ENCODE results near the gene ANKS3. TPM values are rescaled to one million over a fixed set of nuclear protein-coding genes. Genes with fewer than 3 reads are reported as not detected.

ANKS3 gene
- total and polyA plus RNA-seq, 7 donors = 3.9 to 30.7 (median 20.8) TPM

GRCh38 chr16:4689091-4689671 is 44.9 kb downstream of the ANKS3 start:
- H3K9me3 ChIP-seq = no peaks in the 10 kb centered on the region
- H3K36me3 ChIP-seq = peaks cover 5 to 54% (median 25%) of the 10 kb centered on the region in 4 donors
- no peak overlapping the region for H3K4me3 ChIP-seq
- peaks cover 0 to 13% (median 11%) of the 10 kb centered on the region in 4 donors for H3K4me1 ChIP-seq
- DNase-seq = no peak
- intact Hi-C loops (cut with DNase I) = no loop called here
- 92 to 94% methylated on average over 21 of the region's 21 CpGs for WGBS, 2 donors
- no peaks in the 10 kb centered on the region for H3K27me3 ChIP-seq
- TF ChIP-seq EP300 (IDR thresholded peaks at IDR 0.05) (no peak), POLR2A (IDR thresholded peaks at IDR 0.05) (no peak), CTCF (IDR thresholded peaks at IDR 0.05) (no peak)
- no peak overlapping the region for H3K27ac ChIP-seq

GRCh38 chr16:4688674-4689045 is 45.4 kb downstream of the ANKS3 start:
- 95% methylated on average over 22 of the region's 22 CpGs for WGBS, 2 donors
- peaks cover 0 to 11% (median 8%) of the 10 kb centered on the region in 4 donors for H3K4me1 ChIP-seq
- peak; percentile 61 for DNase-seq
- no peaks in the 10 kb centered on the region for H3K27me3 ChIP-seq
- TF ChIP-seq EP300 (IDR thresholded peaks at IDR 0.05) = no peak
- no peak for TF ChIP-seq POLR2A (IDR thresholded peaks at IDR 0.05)
- TF ChIP-seq CTCF (IDR thresholded peaks at IDR 0.05) = no peak
- no peak for TF ChIP-seq POLR2AphosphoS5 (IDR thresholded peaks at IDR 0.05)
- no peak overlapping the region for H3K4me3 ChIP-seq
- intact Hi-C loops (cut with DNase I) = no loop called here
- H3K27ac ChIP-seq = no peak overlapping the region
- H3K9me3 ChIP-seq = no peaks in the 10 kb centered on the region
- peaks cover 7 to 59% (median 30%) of the 10 kb centered on the region in 4 donors for H3K36me3 ChIP-seq

GRCh38 chr16:4687946-4688673 is 46.0 kb downstream of the ANKS3 start:
- H3K27ac ChIP-seq = no peak overlapping the region

GRCh38 chr16:4687416-4687815 is 46.7 kb downstream of the ANKS3 start:
- Histone ChIP-seq H3K4me3 (no peak overlapping the region), H3K9me3 (no peaks in the 10 kb centered on the region), H3K27ac (no peak overlapping the region), H3K36me3 (peaks cover 7 to 72% (median 34%) of the 10 kb centered on the region in 4 donors), H3K27me3 (no peaks in the 10 kb centered on the region), H3K4me1 (peaks cover 0 to 8% (median 3%) of the 10 kb centered on the region in 4 donors)
- WGBS, 2 donors = 89 to 91% methylated on average over 8 of the region's 8 CpGs
- TF ChIP-seq CTCF (IDR thresholded peaks at IDR 0.05) (no peak), POLR2A (IDR thresholded peaks at IDR 0.05) (no peak), EP300 (IDR thresholded peaks at IDR 0.05) (no peak), POLR2AphosphoS5 (IDR thresholded peaks at IDR 0.05) (no peak)
- intact Hi-C loops (cut with DNase I) = no loop called here
- no peak for DNase-seq

More at GRCh38 chr16:4687946-4688673, 46.0 kb downstream of the ANKS3 start:
- Histone ChIP-seq H3K9me3 (no peaks in the 10 kb centered on the region), H3K4me1 (peaks cover 0 to 11% (median 8%) of the 10 kb centered on the region in 4 donors), H3K4me3 (no peak overlapping the region), H3K36me3 (peaks cover 7 to 65% (median 33%) of the 10 kb centered on the region in 4 donors), H3K27me3 (no peaks in the 10 kb centered on the region)
- intact Hi-C loops (cut with DNase I) = no loop called here
- peak; percentile 66 for DNase-seq
- TF ChIP-seq POLR2A (IDR thresholded peaks at IDR 0.05) = no peak
- TF ChIP-seq POLR2AphosphoS5 (IDR thresholded peaks at IDR 0.05) = no peak
- no peak for TF ChIP-seq CTCF (IDR thresholded peaks at IDR 0.05)
- no peak for TF ChIP-seq EP300 (IDR thresholded peaks at IDR 0.05)
- 95% methylated on average over 39 of the region's 39 CpGs for WGBS, 2 donors
